Mononuclear cell (primary cell): ENCODE data around the gene BMP7. TPM values are rescaled to one million over a fixed set of nuclear protein-coding genes. Genes with fewer than 3 reads are reported as not detected.
"Not testable (repeated sequence)": the region's sequence is repeated elsewhere in the genome, so short reads cannot be mapped to it uniquely, and the experiment has no call there.

Experiments used
- H3K27me3 ChIP-seq: 2 replicates; pipeline ENCODE4 v1.6.0; 2011; ENCODE audit warnings: low read length, control low read depth; ENCODE audit not compliant: insufficient read depth
- H3K4me1 ChIP-seq: 2 replicates; pipeline ENCODE4 v1.5.1; 2011; ENCODE audit warnings: mild to moderate bottlenecking, low read length, control low read depth; ENCODE audit not compliant: insufficient read depth
- H3K4me3 ChIP-seq: 2 replicates; pipeline ENCODE4 v1.5.1; 2011; ENCODE audit warnings: mild to moderate bottlenecking, low read length, moderate library complexity
- H3K9me3 ChIP-seq: 2 replicates; pipeline ENCODE4 v1.5.1; 2011; ENCODE audit warnings: low read depth, mild to moderate bottlenecking, control low read depth, low read length
- total RNA-seq: library from RNA; depleted of rRNA; stranded (reverse); fragments of >200 nt; gene quantifications from one replicate; pipeline ENCODE4 v1.2.3, GENCODE V29; 2012

Gene BMP7
- total RNA-seq, 1 donor, result not detected

GRCh38 chr20:57292611-57293010 lies 26.2 kb upstream of the BMP7 start:
- Histone ChIP-seq H3K4me3 (no peak overlapping the region), H3K4me1 (no peaks in the 10 kb centered on the region), H3K27me3 (no peaks in the 10 kb centered on the region), H3K9me3 (no peaks in the 10 kb centered on the region)

- no peaks in the 10 kb centered on the region for H3K4me1 ChIP-seq
- no peaks in the 10 kb centered on the region for H3K27me3 ChIP-seq
- no peaks in the 10 kb centered on the region for H3K9me3 ChIP-seq
- H3K4me3 ChIP-seq, result no peak overlapping the region
Observed at GRCh38 chr20:57291694-57292093, 25.3 kb upstream of the BMP7 start.

- Histone ChIP-seq H3K4me1 (no peaks in the 10 kb centered on the region), H3K4me3 (no peak overlapping the region), H3K27me3 (no peaks in the 10 kb centered on the region), H3K9me3 (no peaks in the 10 kb centered on the region)
Observed at GRCh38 chr20:57291003-57291402, 24.6 kb upstream of the BMP7 start.

GRCh38 chr20:57290178-57290484 lies 23.7 kb upstream of the BMP7 start:
- Histone ChIP-seq H3K4me1 (no peaks in the 10 kb centered on the region), H3K4me3 (no peak overlapping the region), H3K9me3 (no peaks in the 10 kb centered on the region), H3K27me3 (no peaks in the 10 kb centered on the region)

GRCh38 chr20:57289391-57290177 lies 23.1 kb upstream of the BMP7 start:
- Histone ChIP-seq H3K27me3 (no peaks in the 10 kb centered on the region), H3K4me1 (no peaks in the 10 kb centered on the region), H3K4me3 (no peak overlapping the region), H3K9me3 (no peaks in the 10 kb centered on the region)

- Histone ChIP-seq H3K4me1 (no peaks in the 10 kb centered on the region), H3K27me3 (no peaks in the 10 kb centered on the region), H3K9me3 (no peaks in the 10 kb centered on the region), H3K4me3 (no peak overlapping the region)
Observed at GRCh38 chr20:57288651-57289277, 22.3 kb upstream of the BMP7 start.

GRCh38 chr20:57287901-57288300 lies 21.5 kb upstream of the BMP7 start:
- H3K9me3 ChIP-seq, result no peaks in the 10 kb centered on the region
- no peaks in the 10 kb centered on the region for H3K4me1 ChIP-seq
- H3K4me3 ChIP-seq, result no peak overlapping the region
- H3K27me3 ChIP-seq, result peaks cover 5% of the 10 kb centered on the region

- Histone ChIP-seq H3K4me3 (no peak overlapping the region), H3K27me3 (peaks cover 5% of the 10 kb centered on the region), H3K4me1 (no peaks in the 10 kb centered on the region), H3K9me3 (no peaks in the 10 kb centered on the region)
Observed at GRCh38 chr20:57287007-57287880, 20.8 kb upstream of the BMP7 start.

GRCh38 chr20:57283860-57284259 lies 17.4 kb upstream of the BMP7 start:
- H3K4me3 ChIP-seq, result no peak overlapping the region
- H3K9me3 ChIP-seq, result no peaks in the 10 kb centered on the region
- H3K27me3 ChIP-seq, result peaks cover 5% of the 10 kb centered on the region
- H3K4me1 ChIP-seq, result no peaks in the 10 kb centered on the region

- H3K4me1 ChIP-seq, result no peaks in the 10 kb centered on the region
- no peak overlapping the region for H3K4me3 ChIP-seq
- H3K27me3 ChIP-seq, result peaks cover 5% of the 10 kb centered on the region
- no peaks in the 10 kb centered on the region for H3K9me3 ChIP-seq
Observed at GRCh38 chr20:57282670-57283361, 16.4 kb upstream of the BMP7 start.

- peaks cover 5% of the 10 kb centered on the region for H3K27me3 ChIP-seq
- no peaks in the 10 kb centered on the region for H3K4me1 ChIP-seq
- no peak overlapping the region for H3K4me3 ChIP-seq
- no peaks in the 10 kb centered on the region for H3K9me3 ChIP-seq
Observed at GRCh38 chr20:57281900-57282299, 15.5 kb upstream of the BMP7 start.

GRCh38 chr20:57280221-57280620 lies 13.8 kb upstream of the BMP7 start:
- Histone ChIP-seq H3K27me3 (peaks cover 5% of the 10 kb centered on the region), H3K4me3 (no peak overlapping the region), H3K9me3 (no peaks in the 10 kb centered on the region), H3K4me1 (no peaks in the 10 kb centered on the region)

GRCh38 chr20:57279548-57279947 lies 13.1 kb upstream of the BMP7 start:
- H3K4me1 ChIP-seq, H3K9me3 ChIP-seq, H3K27me3 ChIP-seq, H3K4me3 ChIP-seq: not testable (repeated sequence)

- no peaks in the 10 kb centered on the region for H3K4me1 ChIP-seq
- no peaks in the 10 kb centered on the region for H3K9me3 ChIP-seq
Observed at GRCh38 chr20:57278457-57278856, 12.0 kb upstream of the BMP7 start.

More at GRCh38 chr20:57278457-57278856, 12.0 kb upstream of the BMP7 start:
- Histone ChIP-seq H3K27me3 (peaks cover 5% of the 10 kb centered on the region), H3K4me3 (no peak overlapping the region)
